ENCODE measurements around the gene TNFAIP8.

The TNFAIP8 gene

GRCh38 chr5:119355685-119356611 is at the start of gene TNFAIP8:
TNFAIP8 (plus strand) TSS chr5:119356019; CDS start chr5:119356091, 72 bp downstream.
- peak; percentile 62 for DNase-seq (ENCODE audit: low read depth)

- no peak for DNase-seq (ENCODE audit: low read depth)
Observed at GRCh38 chr5:119307170-119307569, 48.6 kb upstream of the TNFAIP8 start.

- DNase-seq (ENCODE audit: low read depth) = no peak
Observed at GRCh38 chr5:119309326-119309725, 46.5 kb upstream of the TNFAIP8 start.

GRCh38 chr5:119311688-119312087 is 44.1 kb upstream of the TNFAIP8 start:
- DNase-seq (ENCODE audit: low read depth) = no peak

- DNase-seq (ENCODE audit: low read depth) = no peak
Observed at GRCh38 chr5:119312403-119312802, 43.4 kb upstream of the TNFAIP8 start.

- no peak for DNase-seq (ENCODE audit: low read depth)
Observed at GRCh38 chr5:119313197-119313596, 42.6 kb upstream of the TNFAIP8 start.

GRCh38 chr5:119313658-119314605 is 41.9 kb upstream of the TNFAIP8 start:
- DNase-seq (ENCODE audit: low read depth) = no peak

- DNase-seq (ENCODE audit: low read depth) = peak; percentile 36
Observed at GRCh38 chr5:119315516-119315949, 40.3 kb upstream of the TNFAIP8 start.

GRCh38 chr5:119316086-119316485 is 39.7 kb upstream of the TNFAIP8 start:
- DNase-seq (ENCODE audit: low read depth) = no peak

- no peak for DNase-seq (ENCODE audit: low read depth)
Observed at GRCh38 chr5:119316906-119317305, 38.9 kb upstream of the TNFAIP8 start.

- no peak for DNase-seq (ENCODE audit: low read depth)
Observed at GRCh38 chr5:119318256-119318894, 37.4 kb upstream of the TNFAIP8 start.

GRCh38 chr5:119319401-119319800 is 36.4 kb upstream of the TNFAIP8 start:
- DNase-seq (ENCODE audit: low read depth) = no peak

- no peak for DNase-seq (ENCODE audit: low read depth)
Observed at GRCh38 chr5:119319890-119320289, 35.9 kb upstream of the TNFAIP8 start.

GRCh38 chr5:119321569-119322311 is 34.1 kb upstream of the TNFAIP8 start:
- no peak for DNase-seq (ENCODE audit: low read depth)

GRCh38 chr5:119322312-119322947 is 33.4 kb upstream of the TNFAIP8 start:
- no peak for DNase-seq (ENCODE audit: low read depth)

GRCh38 chr5:119322948-119323537 is 32.8 kb upstream of the TNFAIP8 start:
- no peak for DNase-seq (ENCODE audit: low read depth)

GRCh38 chr5:119323601-119324000 is 32.2 kb upstream of the TNFAIP8 start:
- no peak for DNase-seq (ENCODE audit: low read depth)

GRCh38 chr5:119324842-119325241 is 31.0 kb upstream of the TNFAIP8 start:
- no peak for DNase-seq (ENCODE audit: low read depth)

- no peak for DNase-seq (ENCODE audit: low read depth)
Observed at GRCh38 chr5:119327018-119327417, 28.8 kb upstream of the TNFAIP8 start.

Data from stimulated activated CD8-positive, alpha-beta memory T cell treated with anti-CD3 and anti-CD28 coated beads, Interleukin-12 subunit alpha, Interleukin-12 subunit beta, amount 100 ng/mL, for 4 hours (primary cell).